Measurements from ENCODE around the gene ALDOA. TPM values are rescaled to one million over a fixed set of nuclear protein-coding genes. Genes with fewer than 3 reads are reported as not detected.
A peak's percentile ranks its signal among the peaks of the same experiment; 100 is the strongest.

Gene ALDOA
- total and polyA plus RNA-seq, 5 donors from 2014 or later: 430 to 1,243 (median 1,138) TPM

- peaks cover 12% of the 10 kb centered on the region for H3K4me1 ChIP-seq (ENCODE audit: control insufficient read depth, insufficient read depth, low read length, poor library complexity, severe bottlenecking)
- Mint-ChIP-seq H3K27me3 (peaks cover 53% of the 10 kb centered on the region), H3K36me3 (no peaks in the 10 kb centered on the region), H3K9me3 (peaks cover 0 to 1% (median 0%) of the 10 kb centered on the region in 7 donors), H3K4me1 (peaks cover 0 to 15% (median 8%) of the 10 kb centered on the region in 4 donors), H3K27ac (no peak overlapping the region), H3K4me3 (peak overlapping the region in 1 of 4 donors; percentile 56)
- no peaks in the 10 kb centered on the region for H3K9me3 ChIP-seq (ENCODE audit: control insufficient read depth in 2 of 2, low read length in 2 of 2)
- ATAC-seq (ENCODE audit: low read depth in 2 of 2): no peak
- no peak overlapping the region for H3K4me3 ChIP-seq (ENCODE audit: low read depth, low read length)
- H3K36me3 ChIP-seq (ENCODE audit: control insufficient read depth, insufficient read depth, low read length): no peaks in the 10 kb centered on the region
- no peak for DNase-seq
- H3K27ac ChIP-seq (ENCODE audit: insufficient read depth, low read length, poor library complexity, severe bottlenecking): no peak overlapping the region
- H3K27me3 ChIP-seq (ENCODE audit: control insufficient read depth, insufficient read depth, low read length): no peaks in the 10 kb centered on the region
These were observed 41.1 kb upstream of the ALDOA start for GRCh38 chr16:30024451-30024850.

GRCh38 chr16:30025156-30025555, 40.4 kb upstream of the ALDOA start:
- H3K36me3 ChIP-seq (ENCODE audit: control insufficient read depth, insufficient read depth, low read length): no peaks in the 10 kb centered on the region
- ATAC-seq (ENCODE audit: low read depth in 2 of 2) (no peak), DNase-seq (no peak)
- Mint-ChIP-seq H3K9me3 (peaks cover 0 to 1% (median 0%) of the 10 kb centered on the region in 7 donors), H3K4me1 (peaks cover 0 to 20% (median 10%) of the 10 kb centered on the region in 4 donors), H3K27me3 (peaks cover 60% of the 10 kb centered on the region), H3K36me3 (no peaks in the 10 kb centered on the region), H3K27ac (no peak overlapping the region), H3K4me3 (no peak overlapping the region)
- H3K27ac ChIP-seq (ENCODE audit: insufficient read depth, low read length, poor library complexity, severe bottlenecking): no peak overlapping the region
- H3K4me3 ChIP-seq (ENCODE audit: low read depth, low read length): no peak overlapping the region
- no peaks in the 10 kb centered on the region for H3K27me3 ChIP-seq (ENCODE audit: control insufficient read depth, insufficient read depth, low read length)
- no peaks in the 10 kb centered on the region for H3K9me3 ChIP-seq (ENCODE audit: control insufficient read depth in 2 of 2, low read length in 2 of 2)
- H3K4me1 ChIP-seq (ENCODE audit: control insufficient read depth, insufficient read depth, low read length, poor library complexity, severe bottlenecking): peaks cover 13% of the 10 kb centered on the region

DNA sequence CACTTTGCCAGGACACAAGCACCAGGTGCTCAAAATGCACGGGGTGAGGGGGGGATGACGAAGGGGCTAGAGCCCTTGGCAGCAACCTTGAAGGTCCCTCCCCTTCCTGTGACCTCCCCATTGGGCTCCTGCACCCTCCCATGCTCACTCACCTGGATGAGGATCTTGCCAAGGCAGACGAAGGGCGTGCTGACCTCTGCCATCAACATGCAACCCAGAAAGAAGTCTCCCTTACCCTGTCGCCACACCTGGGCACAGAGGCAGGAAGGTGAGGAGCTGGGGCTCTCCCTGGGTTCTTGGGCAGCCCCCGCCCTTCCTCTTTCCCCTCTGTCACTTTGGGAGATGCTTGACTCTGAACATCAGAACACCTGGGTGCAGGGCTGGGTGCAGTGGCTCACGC, 40.0 kb upstream of the ALDOA start:
- H3K27ac Mint-ChIP-seq: no peak overlapping the region
- H3K36me3 Mint-ChIP-seq: no peaks in the 10 kb centered on the region

DNA sequence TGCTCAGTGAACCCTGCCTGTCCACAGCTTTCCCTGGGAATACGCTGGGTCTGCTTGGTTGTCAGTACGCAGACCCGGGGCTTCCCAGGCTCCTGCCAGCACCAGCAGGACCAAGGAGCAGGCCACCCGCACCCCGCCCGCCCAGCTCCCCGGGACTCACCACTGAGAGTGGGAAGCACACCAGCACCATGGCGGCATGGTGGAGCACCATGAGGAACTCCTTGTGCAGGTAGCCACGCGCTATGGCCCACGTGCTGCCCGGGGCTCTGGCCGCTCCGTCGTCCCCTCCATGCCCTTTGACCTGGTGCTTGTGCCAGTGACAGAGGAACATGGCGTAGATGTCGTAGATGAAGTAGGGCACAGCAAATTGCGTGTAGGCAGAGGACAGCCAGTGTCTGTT, 39.1 kb upstream of the ALDOA start:
- Mint-ChIP-seq H3K27me3 (peaks cover 50% of the 10 kb centered on the region), H3K4me3 (no peak overlapping the region), H3K4me1 (peaks cover 0 to 14% (median 6%) of the 10 kb centered on the region in 4 donors), H3K36me3 (no peaks in the 10 kb centered on the region), H3K27ac (no peak overlapping the region), H3K9me3 (peaks cover 0 to 1% (median 0%) of the 10 kb centered on the region in 7 donors)
- Histone ChIP-seq H3K9me3 (ENCODE audit: control insufficient read depth in 2 of 2, low read length in 2 of 2) (no peaks in the 10 kb centered on the region), H3K4me1 (ENCODE audit: control insufficient read depth, insufficient read depth, low read length, poor library complexity, severe bottlenecking) (peaks cover 17% of the 10 kb centered on the region), H3K27me3 (ENCODE audit: control insufficient read depth, insufficient read depth, low read length) (no peaks in the 10 kb centered on the region), H3K36me3 (ENCODE audit: control insufficient read depth, insufficient read depth, low read length) (no peaks in the 10 kb centered on the region), H3K27ac (ENCODE audit: insufficient read depth, low read length, poor library complexity, severe bottlenecking) (no peak overlapping the region), H3K4me3 (ENCODE audit: low read depth, low read length) (no peak overlapping the region)
- ATAC-seq (ENCODE audit: low read depth in 2 of 2) (no peak), DNase-seq (no peak)

More for the DNA sequence above, 40.0 kb upstream of the ALDOA start:
- no peak overlapping the region for H3K4me3 ChIP-seq (ENCODE audit: low read depth, low read length)
- ATAC-seq (ENCODE audit: low read depth in 2 of 2): no peak
- Mint-ChIP-seq H3K4me3 (no peak overlapping the region), H3K27me3 (peaks cover 59% of the 10 kb centered on the region), H3K9me3 (peaks cover 0 to 1% (median 0%) of the 10 kb centered on the region in 7 donors), H3K4me1 (peaks cover 0 to 19% (median 10%) of the 10 kb centered on the region in 4 donors)
- no peaks in the 10 kb centered on the region for H3K27me3 ChIP-seq (ENCODE audit: control insufficient read depth, insufficient read depth, low read length)
- DNase-seq: no peak
- H3K9me3 ChIP-seq (ENCODE audit: control insufficient read depth in 2 of 2, low read length in 2 of 2): no peaks in the 10 kb centered on the region
- no peak overlapping the region for H3K27ac ChIP-seq (ENCODE audit: insufficient read depth, low read length, poor library complexity, severe bottlenecking)
- peaks cover 17% of the 10 kb centered on the region for H3K4me1 ChIP-seq (ENCODE audit: control insufficient read depth, insufficient read depth, low read length, poor library complexity, severe bottlenecking)
- no peaks in the 10 kb centered on the region for H3K36me3 ChIP-seq (ENCODE audit: control insufficient read depth, insufficient read depth, low read length)

DNA sequence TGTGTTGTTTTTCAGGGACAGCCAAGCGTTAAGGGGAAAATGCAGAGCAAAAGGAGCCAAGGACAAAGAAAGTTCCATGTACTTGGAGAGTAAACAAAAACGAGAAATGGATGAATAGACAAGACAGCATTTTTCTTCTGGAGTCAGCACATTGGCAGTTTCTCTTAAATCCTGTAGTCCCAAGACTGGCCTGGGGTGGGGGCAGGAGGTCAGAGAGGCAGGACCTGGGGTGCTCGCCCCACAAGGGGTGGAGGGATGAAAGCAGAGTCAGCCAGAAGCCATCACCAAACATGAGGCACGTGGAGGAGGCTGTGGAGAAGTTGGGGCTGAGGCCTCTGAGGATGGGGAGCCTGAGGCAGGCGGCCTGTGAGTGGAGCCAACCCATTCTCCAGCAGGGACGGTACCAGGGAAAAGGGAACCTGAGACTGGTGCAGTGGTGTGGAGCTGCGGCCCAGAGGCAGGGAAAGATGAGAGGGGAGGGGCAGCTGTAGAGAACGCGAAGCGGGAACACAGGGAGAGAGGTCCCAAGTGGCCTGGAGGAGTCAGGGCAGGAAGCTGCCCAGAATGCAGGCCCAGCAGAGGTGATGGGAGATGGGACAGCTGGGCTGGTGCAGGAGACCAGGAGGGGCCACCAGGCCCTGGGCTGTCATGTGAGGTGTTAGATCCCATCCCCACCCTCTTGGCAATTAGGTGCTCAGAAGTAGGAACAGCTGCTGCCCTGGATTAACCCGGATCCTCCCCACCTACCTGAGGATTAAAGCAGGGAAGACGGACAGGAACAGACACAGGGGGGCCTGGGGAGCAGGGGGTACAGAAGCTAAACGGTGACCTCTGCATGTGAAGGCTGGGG, 37.7 kb upstream of the ALDOA start:
- peak overlapping the region in 1 of 3 donors; percentile 53 for H3K27ac Mint-ChIP-seq
- peaks cover 55% of the 10 kb centered on the region for H3K27me3 Mint-ChIP-seq
- Histone ChIP-seq H3K4me1 (ENCODE audit: control insufficient read depth, insufficient read depth, low read length, poor library complexity, severe bottlenecking) (peaks cover 13% of the 10 kb centered on the region), H3K27ac (ENCODE audit: insufficient read depth, low read length, poor library complexity, severe bottlenecking) (no peak overlapping the region), H3K27me3 (ENCODE audit: control insufficient read depth, insufficient read depth, low read length) (peaks cover 3% of the 10 kb centered on the region), H3K4me3 (ENCODE audit: low read depth, low read length) (no peak overlapping the region), H3K9me3 (ENCODE audit: control insufficient read depth in 2 of 2, low read length in 2 of 2) (no peaks in the 10 kb centered on the region), H3K36me3 (ENCODE audit: control insufficient read depth, insufficient read depth, low read length) (no peaks in the 10 kb centered on the region)
- H3K4me3 Mint-ChIP-seq: peak overlapping the region in 1 of 4 donors; percentile 58
- H3K4me1 Mint-ChIP-seq: peaks cover 4 to 17% (median 9%) of the 10 kb centered on the region in 4 donors
- DNase-seq (no peak), ATAC-seq (ENCODE audit: low read depth in 2 of 2) (no peak)
- peaks cover 0 to 1% (median 0%) of the 10 kb centered on the region in 7 donors for H3K9me3 Mint-ChIP-seq
- H3K36me3 Mint-ChIP-seq: no peaks in the 10 kb centered on the region

DNA sequence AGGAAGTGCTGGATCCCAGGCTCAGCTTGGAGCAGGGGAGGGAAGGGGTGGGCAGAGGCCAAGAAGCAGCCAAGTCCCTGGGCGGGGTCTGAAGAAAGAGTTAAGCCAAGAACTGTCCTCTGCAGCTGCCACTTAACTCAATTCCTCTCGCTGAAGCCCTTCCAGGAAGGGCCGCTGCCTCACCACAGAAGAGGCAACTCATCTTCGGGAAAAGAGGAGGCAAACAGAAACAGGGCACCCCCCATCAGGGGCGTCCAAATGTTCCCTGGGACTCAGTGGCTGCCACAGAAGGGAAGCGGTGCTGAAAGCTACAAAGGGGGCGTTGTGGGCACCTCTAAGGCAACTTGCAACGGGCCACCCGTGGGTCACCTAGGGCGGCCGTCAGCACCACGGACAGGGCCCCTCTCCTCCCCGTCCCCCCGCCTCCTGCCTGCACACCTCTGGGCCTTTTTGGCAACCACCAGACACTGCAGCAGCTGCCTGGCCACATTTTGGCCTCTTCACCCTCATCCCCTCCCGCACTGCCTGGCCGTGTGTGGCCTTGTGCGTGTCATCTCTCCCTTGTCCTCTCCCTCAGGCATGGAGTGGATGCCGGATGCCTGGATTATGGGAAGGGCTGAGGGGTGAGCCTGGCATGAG, 37.0 kb upstream of the ALDOA start:
- Histone ChIP-seq H3K4me3 (ENCODE audit: low read depth, low read length) (no peak overlapping the region), H3K36me3 (ENCODE audit: control insufficient read depth, insufficient read depth, low read length) (no peaks in the 10 kb centered on the region), H3K9me3 (ENCODE audit: control insufficient read depth in 2 of 2, low read length in 2 of 2) (no peaks in the 10 kb centered on the region), H3K4me1 (ENCODE audit: control insufficient read depth, insufficient read depth, low read length, poor library complexity, severe bottlenecking) (peaks cover 13% of the 10 kb centered on the region), H3K27ac (ENCODE audit: insufficient read depth, low read length, poor library complexity, severe bottlenecking) (no peak overlapping the region), H3K27me3 (ENCODE audit: control insufficient read depth, insufficient read depth, low read length) (peaks cover 3% of the 10 kb centered on the region)
- DNase-seq (no peak), ATAC-seq (ENCODE audit: low read depth in 2 of 2) (no peak)
- Mint-ChIP-seq H3K27ac (no peak overlapping the region), H3K4me1 (peaks cover 4 to 17% (median 9%) of the 10 kb centered on the region in 4 donors), H3K4me3 (no peak overlapping the region), H3K36me3 (no peaks in the 10 kb centered on the region), H3K9me3 (peaks cover 0 to 1% (median 0%) of the 10 kb centered on the region in 7 donors), H3K27me3 (peaks cover 58% of the 10 kb centered on the region)

DNA sequence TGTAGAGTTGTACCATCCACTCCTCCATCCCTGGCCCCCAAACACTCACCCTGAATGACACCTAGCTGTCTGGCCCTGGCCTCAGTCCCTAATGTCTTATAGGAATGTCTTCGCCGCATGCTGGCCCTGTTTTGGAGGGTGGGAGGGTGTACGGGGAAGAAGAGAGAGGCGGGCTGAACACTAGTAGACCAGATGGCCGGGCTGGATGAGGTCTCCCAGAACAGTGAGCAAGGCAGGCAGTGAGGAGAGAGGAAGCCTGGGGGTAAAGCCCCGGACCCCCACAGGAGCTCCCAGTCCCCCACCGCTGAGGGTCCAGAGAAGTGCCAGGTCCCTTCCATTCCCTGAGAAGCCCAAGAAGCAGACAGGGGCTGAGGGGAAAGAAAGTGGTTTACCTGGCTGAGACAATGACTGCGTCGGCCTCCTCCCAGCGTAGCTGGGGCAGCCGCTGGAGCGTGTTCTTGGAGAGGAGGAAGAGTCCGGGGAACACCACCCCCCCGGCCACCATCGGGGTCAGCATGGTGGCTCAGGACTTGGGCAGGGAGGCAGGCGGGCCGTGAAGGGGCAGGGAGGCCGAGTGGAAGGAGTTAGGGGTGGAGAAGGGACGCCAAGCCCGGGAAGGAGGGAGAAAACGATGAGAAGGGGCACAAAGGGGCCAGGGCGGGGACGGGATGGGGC, 35.4 kb upstream of the ALDOA start:
- Mint-ChIP-seq H3K4me3 (peak overlapping the region in 1 of 4 donors; percentile 43), H3K36me3 (no peaks in the 10 kb centered on the region), H3K27ac (no peak overlapping the region), H3K4me1 (peaks cover 4 to 17% (median 9%) of the 10 kb centered on the region in 4 donors), H3K9me3 (peaks cover 0 to 1% (median 0%) of the 10 kb centered on the region in 7 donors), H3K27me3 (peaks cover 61% of the 10 kb centered on the region)
- Histone ChIP-seq H3K4me3 (ENCODE audit: low read depth, low read length) (no peak overlapping the region), H3K9me3 (ENCODE audit: control insufficient read depth in 2 of 2, low read length in 2 of 2) (no peaks in the 10 kb centered on the region), H3K36me3 (ENCODE audit: control insufficient read depth, insufficient read depth, low read length) (no peaks in the 10 kb centered on the region), H3K4me1 (ENCODE audit: control insufficient read depth, insufficient read depth, low read length, poor library complexity, severe bottlenecking) (peaks cover 13% of the 10 kb centered on the region), H3K27me3 (ENCODE audit: control insufficient read depth, insufficient read depth, low read length) (peaks cover 3% of the 10 kb centered on the region), H3K27ac (ENCODE audit: insufficient read depth, low read length, poor library complexity, severe bottlenecking) (no peak overlapping the region)
- DNase-seq: no peak
- ATAC-seq (ENCODE audit: low read depth in 2 of 2): no peak

All from CD4-positive, CD25-positive, alpha-beta regulatory T cell (primary cell).